GM18498 (cell line): ENCODE measurements around the gene HOOK2.

Experiments
- ATAC-seq: cut with Tn5 transposase; IDR thresholded peaks from one replicate; pipeline ENCODE4 v1.9.1; 2021; ENCODE audit warnings: mild to moderate bottlenecking, moderate library complexity; ENCODE audit not compliant: unreplicated experiment

Gene HOOK2

GRCh38 chr19:12793290-12794195 lies 18.2 kb upstream of the HOOK2 start:
- peak; percentile 34 for ATAC-seq

- ATAC-seq = no peak
These were observed 17.5 kb upstream of the HOOK2 start for GRCh38 chr19:12792853-12793289.

DNA sequence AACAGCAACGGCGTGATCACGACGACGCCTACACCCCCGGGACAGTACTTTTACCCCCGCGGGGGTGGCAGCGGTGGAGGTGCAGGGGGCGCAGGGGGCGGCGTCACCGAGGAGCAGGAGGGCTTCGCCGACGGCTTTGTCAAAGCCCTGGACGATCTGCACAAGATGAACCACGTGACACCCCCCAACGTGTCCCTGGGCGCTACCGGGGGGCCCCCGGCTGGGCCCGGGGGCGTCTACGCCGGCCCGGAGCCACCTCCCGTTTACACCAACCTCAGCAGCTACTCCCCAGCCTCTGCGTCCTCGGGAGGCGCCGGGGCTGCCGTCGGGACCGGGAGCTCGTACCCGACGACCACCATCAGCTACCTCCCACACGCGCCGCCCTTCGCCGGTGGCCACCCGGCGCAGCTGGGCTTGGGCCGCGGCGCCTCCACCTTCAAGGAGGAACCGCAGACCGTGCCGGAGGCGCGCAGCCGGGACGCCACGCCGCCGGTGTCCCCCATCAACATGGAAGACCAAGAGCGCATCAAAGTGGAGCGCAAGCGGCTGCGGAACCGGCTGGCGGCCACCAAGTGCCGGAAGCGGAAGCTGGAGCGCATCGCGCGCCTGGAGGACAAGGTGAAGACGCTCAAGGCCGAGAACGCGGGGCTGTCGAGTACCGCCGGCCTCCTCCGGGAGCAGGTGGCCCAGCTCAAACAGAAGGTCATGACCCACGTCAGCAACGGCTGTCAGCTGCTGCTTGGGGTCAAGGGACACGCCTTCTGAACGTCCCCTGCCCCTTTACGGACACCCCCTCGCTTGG lies 16.9 kb upstream of the HOOK2 start:
- ATAC-seq = no peak

- ATAC-seq = peak; percentile 36
These were observed 16.1 kb upstream of the HOOK2 start, which contains the start of gene JUNB for GRCh38 chr19:12791345-12792050. TSS of gene JUNB (plus strand) at chr19:12791486. CDS start at chr19:12791772, 286 bp downstream.

- no peak for ATAC-seq
These were observed 15.4 kb upstream of the HOOK2 start for GRCh38 chr19:12790628-12791344.

- peak; percentile 44 for ATAC-seq
These were observed 14.7 kb upstream of the HOOK2 start for GRCh38 chr19:12789904-12790619.

- ATAC-seq = no peak
These were observed 13.9 kb upstream of the HOOK2 start for GRCh38 chr19:12789098-12789903.

DNA sequence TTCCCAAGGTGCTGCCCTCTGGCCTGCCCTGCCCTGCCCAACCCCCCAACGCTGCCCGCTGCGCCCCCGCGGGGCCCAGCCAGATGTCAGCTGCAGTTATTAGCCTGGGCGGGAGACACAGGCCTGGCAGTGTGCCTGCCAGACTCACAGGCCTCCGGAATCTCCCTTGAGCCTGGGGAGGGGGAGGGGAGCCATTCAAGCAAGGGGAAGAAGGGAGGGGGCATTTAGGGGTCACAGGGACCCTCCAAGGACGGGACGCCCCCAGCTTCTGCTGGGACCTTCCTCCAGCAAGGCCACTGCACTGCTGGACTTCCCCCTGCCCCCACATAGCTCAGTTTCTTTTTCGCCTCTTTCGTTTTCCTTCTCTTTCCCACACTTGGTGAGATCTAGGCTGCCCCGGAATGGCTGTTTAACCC lies 13.3 kb upstream of the HOOK2 start:
- ATAC-seq = no peak

DNA sequence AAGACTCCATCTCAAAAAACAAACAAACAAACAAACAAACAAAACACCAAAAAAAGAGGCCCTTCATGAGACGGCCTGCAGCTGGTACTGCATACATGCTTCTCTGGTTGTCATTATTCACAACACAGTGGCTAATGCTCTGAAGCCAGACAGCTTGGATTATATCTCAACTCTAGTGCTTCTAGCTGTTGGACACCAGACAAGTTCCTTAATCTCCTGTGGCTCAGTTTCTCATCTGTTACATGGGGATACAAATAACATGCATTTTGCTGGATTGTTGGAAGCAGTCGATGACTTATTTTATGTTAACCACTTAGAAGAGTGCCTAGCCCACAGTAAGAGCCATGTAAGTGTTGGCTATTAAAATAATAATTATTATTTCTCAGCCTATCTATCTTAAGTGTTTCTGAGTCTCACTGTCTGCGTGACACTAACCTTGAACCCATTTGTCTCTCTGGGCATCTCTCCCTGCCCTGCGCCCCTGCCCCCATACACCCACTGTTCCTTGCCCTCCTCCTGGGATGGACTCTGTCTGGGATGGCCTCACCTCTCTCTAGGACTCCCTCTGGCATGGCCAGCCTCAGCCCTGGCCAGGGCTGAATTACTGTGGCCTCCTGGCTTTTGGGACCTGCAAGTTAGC lies 12.8 kb upstream of the HOOK2 start:
- ATAC-seq = no peak

DNA sequence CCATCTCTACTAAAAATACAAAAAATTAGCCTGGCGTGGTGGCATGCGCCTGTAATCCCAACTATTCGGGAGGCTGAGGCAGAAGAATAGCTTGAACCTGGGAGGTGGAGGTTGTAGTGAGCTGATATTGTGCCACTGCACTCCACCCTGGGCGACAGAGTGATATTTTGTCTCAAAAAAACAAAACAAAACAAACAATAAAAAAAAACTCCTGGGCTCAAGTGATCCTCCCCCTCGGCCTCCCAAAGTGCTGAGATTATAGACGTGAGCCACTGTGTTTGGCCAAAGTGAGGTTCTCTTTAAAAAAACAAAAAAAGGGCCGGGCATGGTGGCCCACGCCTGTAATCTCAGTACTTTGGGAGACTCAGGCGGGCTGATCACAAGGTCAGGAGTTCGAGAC lies 12.1 kb upstream of the HOOK2 start:
- no peak for ATAC-seq

GRCh38 chr19:12786952-12787351 lies 11.6 kb upstream of the HOOK2 start:
- no peak for ATAC-seq

DNA sequence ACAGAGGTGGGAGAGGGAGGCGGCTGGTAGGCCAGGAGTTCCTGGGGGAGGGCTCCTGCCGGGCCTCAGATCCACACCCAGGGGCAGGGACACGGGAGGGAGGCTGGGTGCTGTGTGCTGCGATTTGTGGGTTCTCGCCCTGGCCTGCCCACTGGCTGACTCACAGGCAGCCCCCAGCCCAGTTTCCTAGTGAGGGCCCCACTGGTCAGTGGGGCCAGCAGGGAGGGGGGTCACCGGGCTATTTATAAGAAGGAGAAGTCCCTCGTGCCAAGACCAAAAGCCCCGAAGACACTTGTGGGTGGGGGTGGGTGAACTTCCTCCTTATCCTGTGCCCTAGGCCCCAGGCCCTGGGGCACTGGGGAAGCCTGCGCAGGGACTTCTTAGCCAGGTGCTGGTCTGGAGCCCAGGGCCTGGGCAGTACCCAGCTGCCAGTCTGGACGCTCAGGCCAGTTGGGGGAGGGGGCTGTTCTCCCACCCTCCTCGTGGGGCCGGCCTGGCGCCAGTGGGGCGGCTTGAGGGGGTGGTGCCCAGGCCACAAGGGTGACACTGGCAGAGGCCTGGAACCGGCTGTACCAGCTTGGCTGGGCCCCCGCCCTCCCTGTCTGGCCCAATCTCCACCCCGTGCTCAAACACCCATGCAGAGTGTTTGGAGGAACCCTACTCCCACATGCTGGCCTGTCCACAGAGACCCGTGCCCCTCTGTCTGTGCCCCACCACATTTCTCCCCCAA lies 11.0 kb upstream of the HOOK2 start:
- no peak for ATAC-seq

DNA sequence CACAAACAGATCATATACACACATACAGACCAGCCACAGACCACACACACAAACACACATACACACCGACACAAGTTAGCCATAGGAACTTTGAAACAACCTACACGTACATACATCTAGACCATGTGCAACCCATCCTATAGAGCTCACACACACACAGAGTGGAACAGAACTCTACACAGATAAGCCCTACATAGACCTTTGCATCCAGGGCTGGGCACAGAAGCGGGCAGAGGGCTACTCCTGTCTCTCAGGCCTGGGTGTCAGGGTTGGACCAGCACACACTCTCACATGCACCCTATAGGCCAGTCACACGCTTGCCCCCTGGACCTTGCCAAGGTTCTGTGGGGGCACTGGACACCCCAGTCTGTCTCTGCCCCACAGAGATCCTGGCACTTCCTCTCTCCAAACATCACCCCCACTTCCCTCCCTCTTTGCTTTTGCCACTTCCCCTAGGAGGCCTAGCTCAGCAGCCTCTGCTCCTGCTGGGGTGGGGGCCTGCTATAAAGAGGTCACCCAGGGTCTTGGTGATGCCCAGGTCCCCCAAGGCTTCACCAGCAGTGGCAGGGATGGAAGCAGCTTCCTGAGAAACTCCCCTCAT lies 10.2 kb upstream of the HOOK2 start:
- no peak for ATAC-seq

DNA sequence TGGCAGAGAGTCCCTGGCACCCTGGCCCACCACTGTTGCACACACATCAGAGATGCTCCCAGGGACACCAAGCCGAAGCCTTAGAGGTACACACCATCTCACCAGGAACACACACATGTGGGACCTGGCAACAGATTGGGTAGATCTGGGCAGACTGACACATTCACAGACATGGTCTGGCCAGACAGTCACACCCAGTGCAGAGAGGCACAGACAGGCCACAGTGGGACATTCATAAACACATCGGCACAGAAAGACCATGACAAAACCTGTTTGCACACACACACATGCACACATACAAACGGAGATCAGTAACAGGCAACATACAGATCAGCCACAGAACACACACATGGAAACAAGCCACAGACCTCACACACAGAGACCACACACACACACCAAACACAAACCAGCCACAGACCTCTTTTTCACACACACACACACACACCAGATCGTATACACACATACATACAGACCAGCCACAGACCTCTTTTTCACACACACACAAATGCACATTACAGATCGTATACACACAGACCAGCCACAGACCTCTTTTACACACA lies 9.6 kb upstream of the HOOK2 start:
- no peak for ATAC-seq

DNA sequence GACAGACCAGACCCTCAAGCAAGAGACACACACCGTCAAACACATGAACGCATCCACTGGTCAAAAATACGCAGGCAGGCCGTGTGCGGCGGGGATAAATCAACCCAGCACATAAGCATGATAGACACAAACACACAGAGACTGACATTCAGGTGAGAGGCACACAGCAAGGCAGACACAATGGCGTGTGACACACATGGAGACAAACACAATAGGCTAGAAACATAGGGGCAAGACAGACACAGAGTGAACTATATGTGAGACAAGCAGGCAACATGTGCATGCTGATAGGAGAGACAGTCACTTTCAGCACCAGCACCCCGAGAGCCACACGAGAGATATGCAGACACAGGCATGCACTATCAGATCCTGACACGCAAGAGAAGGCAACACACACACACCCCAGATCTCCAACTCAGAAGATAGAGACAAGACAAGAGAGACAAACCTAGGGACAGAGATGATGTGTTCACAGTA lies 9.1 kb upstream of the HOOK2 start:
- ATAC-seq = no peak

DNA sequence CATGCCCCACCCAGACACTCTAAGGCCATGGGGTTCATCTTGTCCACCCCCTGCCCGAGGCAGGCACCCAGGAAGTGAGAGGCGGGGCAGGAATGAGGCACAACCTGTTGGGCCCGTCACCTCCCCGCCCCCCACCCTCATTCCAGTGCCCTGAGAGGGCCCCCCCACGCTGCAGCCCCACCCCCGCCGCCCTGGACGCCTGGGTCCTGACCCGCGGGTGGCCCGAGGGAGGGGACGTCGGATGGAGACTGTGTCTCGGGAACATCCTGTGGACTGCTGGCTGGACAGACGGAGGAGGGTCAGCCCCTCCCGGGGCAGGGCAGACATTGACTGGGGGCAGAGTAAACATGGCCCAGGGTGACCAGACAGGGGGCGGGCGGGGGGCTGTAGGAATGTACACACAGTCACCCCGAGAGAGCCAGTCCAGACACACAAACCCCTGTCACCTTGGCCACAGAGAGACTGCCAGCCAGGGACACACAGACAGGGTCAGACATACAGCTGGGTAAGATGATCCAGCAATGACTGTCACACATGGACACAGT lies 8.6 kb upstream of the HOOK2 start:
- no peak for ATAC-seq
